Retinal pigment epithelial cell (primary cell): ENCODE measurements around the gene KDM2A.

Experiments used
- DNase-seq: peaks from one replicate; pipeline ENCODE4 v3.0.0-alpha.2; 2010; ENCODE audit warnings: low read depth
- H3K4me3 ChIP-seq: 2 replicates; pipeline ENCODE4 v1.5.1; 2011; ENCODE audit warnings: mild to moderate bottlenecking, low read length, control low read depth, moderate library complexity
- TF ChIP-seq, protein P1 (sequence below): conservative IDR thresholded peaks from 2 replicates; pipeline ENCODE4 v1.5.1; 2011; ENCODE audit warnings: low read depth, low read length, control low read depth, inconsistent platforms

KDM2A gene

GRCh38 chr11:67274768-67275605 lies 155.9 kb downstream of the KDM2A start:
- TF ChIP-seq, protein P1, sequence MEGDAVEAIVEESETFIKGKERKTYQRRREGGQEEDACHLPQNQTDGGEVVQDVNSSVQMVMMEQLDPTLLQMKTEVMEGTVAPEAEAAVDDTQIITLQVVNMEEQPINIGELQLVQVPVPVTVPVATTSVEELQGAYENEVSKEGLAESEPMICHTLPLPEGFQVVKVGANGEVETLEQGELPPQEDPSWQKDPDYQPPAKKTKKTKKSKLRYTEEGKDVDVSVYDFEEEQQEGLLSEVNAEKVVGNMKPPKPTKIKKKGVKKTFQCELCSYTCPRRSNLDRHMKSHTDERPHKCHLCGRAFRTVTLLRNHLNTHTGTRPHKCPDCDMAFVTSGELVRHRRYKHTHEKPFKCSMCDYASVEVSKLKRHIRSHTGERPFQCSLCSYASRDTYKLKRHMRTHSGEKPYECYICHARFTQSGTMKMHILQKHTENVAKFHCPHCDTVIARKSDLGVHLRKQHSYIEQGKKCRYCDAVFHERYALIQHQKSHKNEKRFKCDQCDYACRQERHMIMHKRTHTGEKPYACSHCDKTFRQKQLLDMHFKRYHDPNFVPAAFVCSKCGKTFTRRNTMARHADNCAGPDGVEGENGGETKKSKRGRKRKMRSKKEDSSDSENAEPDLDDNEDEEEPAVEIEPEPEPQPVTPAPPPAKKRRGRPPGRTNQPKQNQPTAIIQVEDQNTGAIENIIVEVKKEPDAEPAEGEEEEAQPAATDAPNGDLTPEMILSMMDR, result no peak
- no peak for DNase-seq
- H3K4me3 ChIP-seq, result no peak overlapping the region

DNA sequence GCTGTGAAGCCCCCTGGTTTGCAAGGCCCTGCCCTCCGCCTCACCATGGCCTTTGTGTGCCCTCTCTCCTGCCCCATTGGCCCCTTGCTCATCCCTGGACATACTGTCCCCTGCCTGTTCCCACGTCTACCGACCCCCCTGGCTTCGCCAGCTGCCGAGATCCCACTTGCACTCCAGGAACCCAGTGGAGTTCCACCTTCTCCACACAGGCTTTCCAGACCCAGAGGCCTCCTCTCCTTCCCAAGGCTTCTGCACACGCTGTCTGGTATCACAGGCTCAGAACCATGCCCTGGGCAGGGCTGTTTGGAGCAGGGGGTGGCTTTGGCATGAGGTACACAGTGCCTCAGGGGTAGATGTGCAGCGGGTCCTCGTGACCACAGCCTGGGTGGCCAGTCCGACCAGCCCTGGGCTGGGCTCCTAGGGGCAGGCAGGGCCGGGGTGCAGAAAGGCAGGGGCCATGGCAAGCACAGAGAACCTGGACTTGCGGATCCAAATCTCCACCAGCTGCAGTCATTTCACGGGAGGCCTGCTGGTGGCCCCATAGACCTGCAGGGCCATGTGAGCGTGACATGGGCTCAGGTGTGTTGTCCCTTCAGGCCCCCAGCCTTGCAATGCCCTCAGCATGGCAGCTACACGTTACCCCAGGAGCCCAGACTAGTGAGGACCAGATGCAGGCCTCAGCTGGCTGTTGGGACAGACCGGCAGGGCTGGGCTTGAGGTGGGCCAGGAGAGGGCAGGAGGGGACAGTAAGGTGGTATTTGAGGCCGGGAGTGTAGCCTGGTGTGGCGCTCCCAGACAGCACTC lies 156.7 kb downstream of the KDM2A start:
- no peak for DNase-seq
- TF ChIP-seq, protein P1, result no peak
- H3K4me3 ChIP-seq, result no peak overlapping the region

GRCh38 chr11:67276781-67277230 lies 157.7 kb downstream of the KDM2A start:
- TF ChIP-seq, protein P1, result peak; percentile 23
- DNase-seq, result no peak
- H3K4me3 ChIP-seq, result no peak overlapping the region

DNA sequence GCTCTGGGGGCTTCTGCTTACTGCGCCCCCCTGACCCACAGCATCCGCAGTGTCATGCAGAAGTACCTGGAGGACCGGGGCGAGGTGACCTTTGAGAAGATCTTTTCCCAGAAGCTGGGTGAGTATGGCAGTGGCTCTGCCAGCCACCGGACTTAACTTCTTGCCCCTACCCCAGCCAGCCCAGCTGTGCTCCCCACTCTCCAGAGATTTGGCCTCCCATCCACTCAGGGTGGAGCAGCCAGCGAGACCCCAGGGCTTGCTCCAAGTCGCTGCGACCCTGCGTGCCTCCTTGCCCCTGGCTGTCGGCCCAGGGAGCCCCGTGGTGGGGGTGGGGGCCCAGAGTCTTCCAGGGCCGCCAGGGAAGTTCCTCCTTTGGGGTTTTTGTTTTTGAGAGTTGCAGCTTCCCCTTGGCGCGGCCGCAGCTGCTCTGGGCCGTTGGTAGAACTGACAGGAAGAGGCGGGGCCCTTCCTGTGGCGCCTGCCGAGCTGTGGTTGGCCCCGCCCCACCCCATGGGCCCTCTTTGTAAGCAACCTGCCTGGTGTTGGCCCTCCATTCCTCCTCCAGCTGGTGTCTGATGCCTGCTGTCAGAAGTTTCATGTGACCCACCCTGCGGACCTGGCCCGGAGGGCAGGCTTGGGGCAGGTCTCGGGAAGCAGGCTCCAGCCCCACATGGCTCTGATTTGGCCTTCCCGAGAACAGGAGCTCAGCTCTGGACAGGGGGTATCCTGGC lies 158.3 kb downstream of the KDM2A start:
- no peak for DNase-seq
- TF ChIP-seq, protein P1, result no peak
- no peak overlapping the region for H3K4me3 ChIP-seq

DNA sequence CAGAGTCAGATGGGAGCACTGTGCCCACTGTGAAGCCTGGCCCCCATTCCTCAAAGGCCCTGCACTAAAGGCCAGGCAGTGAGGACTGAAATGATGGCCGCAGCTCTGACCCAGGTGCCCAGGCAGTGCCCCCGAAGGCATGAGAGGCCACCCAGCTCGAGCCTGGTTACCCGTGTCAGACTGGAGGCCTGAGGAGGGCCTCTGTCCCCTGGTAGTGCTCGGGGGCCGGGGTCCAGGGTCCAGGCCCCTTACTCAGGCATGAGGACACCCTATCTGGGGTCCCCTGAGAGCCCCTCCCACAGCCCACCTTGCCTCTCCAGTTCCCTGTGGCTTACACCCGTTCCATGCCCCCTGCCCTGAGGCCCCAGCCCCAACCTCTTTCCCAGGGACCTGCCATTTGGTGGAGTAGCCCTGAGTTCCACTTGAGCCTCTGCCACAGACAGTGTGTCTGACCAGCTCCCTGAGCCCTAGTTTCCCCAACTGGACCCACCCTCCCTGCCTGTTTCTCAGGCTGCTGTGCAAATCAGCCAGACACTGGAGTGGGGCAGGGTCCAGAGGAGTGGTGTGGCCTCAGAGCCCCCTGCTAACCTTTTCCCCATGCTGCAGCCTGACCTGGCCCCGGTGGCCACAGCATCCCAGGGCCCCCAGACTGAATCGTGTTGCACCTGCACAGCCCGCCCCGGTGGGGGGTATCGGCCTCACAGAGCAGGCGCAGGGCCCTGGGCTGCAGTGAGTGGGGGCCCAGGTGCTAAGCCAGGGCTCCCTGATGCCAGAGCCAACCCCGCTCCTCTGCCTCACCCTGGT lies 159.3 kb downstream of the KDM2A start:
- TF ChIP-seq, protein P1, result no peak

GRCh38 chr11:67278939-67279588 lies 160.0 kb downstream of the KDM2A start:
- no peak for DNase-seq
- TF ChIP-seq, protein P1, result no peak
- no peak overlapping the region for H3K4me3 ChIP-seq

More for the DNA sequence above, 159.3 kb downstream of the KDM2A start:
- DNase-seq, result no peak
- H3K4me3 ChIP-seq, result no peak overlapping the region
